Measurements from ENCODE around the gene TMEM18. TPM values are rescaled to one million over a fixed set of nuclear protein-coding genes. Genes with fewer than 3 reads are reported as not detected.

The TMEM18 gene
- total and polyA plus RNA-seq, 8 donors, result 16.9 to 64.6 (median 57.7) TPM

GRCh38 chr2:620471-621302, 56.5 kb downstream of the TMEM18 start:
- Histone ChIP-seq H3K4me1 (no peaks in the 10 kb centered on the region), H3K27me3 (no peaks in the 10 kb centered on the region), H3K27ac (no peak overlapping the region), H3K36me3 (no peaks in the 10 kb centered on the region), H3K9me3 (peaks cover 0 to 17% of the 10 kb centered on the region in 2 donors), H3K4me3 (no peak overlapping the region)
- no peak for TF ChIP-seq CTCF (IDR thresholded peaks at IDR 0.05)
- ATAC-seq (no peak), DNase-seq (no peak)
- intact Hi-C loops (cut with DNase I), result no loop called here

- H3K36me3 ChIP-seq, result no peaks in the 10 kb centered on the region
- TF ChIP-seq CTCF (IDR thresholded peaks at IDR 0.05), result no peak
- DNase-seq (no peak), ATAC-seq (no peak)
- intact Hi-C loops (cut with DNase I), result no loop called here
- no peaks in the 10 kb centered on the region for H3K27me3 ChIP-seq
- H3K9me3 ChIP-seq, result peaks cover 0 to 17% of the 10 kb centered on the region in 2 donors
- H3K4me1 ChIP-seq, result no peaks in the 10 kb centered on the region
- H3K27ac ChIP-seq, result no peak overlapping the region
- no peak overlapping the region for H3K4me3 ChIP-seq
Measured at GRCh38 chr2:620004-620403, 57.2 kb downstream of the TMEM18 start.

- no peak for DNase-seq
- Histone ChIP-seq H3K27ac (no peak overlapping the region), H3K9me3 (peaks cover 0 to 17% of the 10 kb centered on the region in 2 donors), H3K4me1 (no peaks in the 10 kb centered on the region), H3K27me3 (no peaks in the 10 kb centered on the region), H3K4me3 (no peak overlapping the region), H3K36me3 (no peaks in the 10 kb centered on the region)
- TF ChIP-seq CTCF (IDR thresholded peaks at IDR 0.05), result no peak
- no peak for ATAC-seq
- intact Hi-C loops (cut with DNase I), result no loop called here
Measured at GRCh38 chr2:618422-618990, 58.7 kb downstream of the TMEM18 start.

- Histone ChIP-seq H3K27me3 (no peaks in the 10 kb centered on the region), H3K4me3 (no peak overlapping the region), H3K36me3 (no peaks in the 10 kb centered on the region), H3K27ac (no peak overlapping the region), H3K4me1 (no peaks in the 10 kb centered on the region), H3K9me3 (peaks cover 0 to 17% of the 10 kb centered on the region in 2 donors)
- ATAC-seq (no peak), DNase-seq (no peak)
- intact Hi-C loops (cut with DNase I), result no loop called here
- no peak for TF ChIP-seq CTCF (IDR thresholded peaks at IDR 0.05)
Measured at GRCh38 chr2:618005-618404, 59.2 kb downstream of the TMEM18 start.
